ENCODE results near the gene ANAPC16.

GRCh38 chr10:72239409-72239808 is 23.6 kb downstream of the ANAPC16 start:
- TF ChIP-seq POLR2A (IDR thresholded peaks at IDR 0.05; ENCODE audit: low read length), result no peak
- no peak for TF ChIP-seq CTCF (IDR thresholded peaks at IDR 0.05)
- TF ChIP-seq RCOR1 (IDR thresholded peaks at IDR 0.05; ENCODE audit: low read depth, low read length), result no peak
- no peak for TF ChIP-seq MAX (IDR thresholded peaks at IDR 0.05)
- TF ChIP-seq PBX3 (IDR thresholded peaks at IDR 0.05), result no peak
- TF ChIP-seq RFX5 (IDR thresholded peaks at IDR 0.05), result no peak
- no peak for TF ChIP-seq RAD21 (conservative IDR thresholded peaks at IDR 0.05 in 1 of 2, IDR thresholded peaks at IDR 0.05 in 1 of 2)
- no peak for TF ChIP-seq MAZ (IDR thresholded peaks at IDR 0.05; ENCODE audit: borderline replicate concordance, low read depth, low read length)
- TF ChIP-seq HDAC2 (IDR thresholded peaks at IDR 0.05), result no peak
- no peak for TF ChIP-seq CHD2 (IDR thresholded peaks at IDR 0.05; ENCODE audit: low read length, partially characterized antibody)

Measured in A549 (cell line).